DOHH2 (cell line): ENCODE measurements around the gene SOWAHB.

ENCODE experiments used
- H3F3A ChIP-seq: fragments of 200-600 bp; sonication (generic), shearing (Covaris generic); 2 replicates; pipeline ENCODE4 v1.6.0; 2016; ENCODE audit warnings: antibody characterized with exemption, mild to moderate bottlenecking; ENCODE audit not compliant: control insufficient read depth, insufficient read depth
- H3K27ac ChIP-seq: fragments of 200-600 bp; sonication (generic); 2 replicates; pipeline ENCODE4 v1.5.1; 2014; ENCODE audit warnings: low read depth, mild to moderate bottlenecking, low read length, moderate library complexity
- H3K27me3 ChIP-seq: fragments of 200-600 bp; sonication (generic); 2 replicates; pipeline ENCODE4 v1.6.1; 2014; ENCODE audit warnings: mild to moderate bottlenecking, low read length, mixed read lengths; ENCODE audit not compliant: control insufficient read depth
- H3K36me3 ChIP-seq: fragments of 200-600 bp; sonication (generic); 2 replicates; pipeline ENCODE4 v1.6.1; 2014; ENCODE audit warnings: mild to moderate bottlenecking, low read length, moderate library complexity, mixed read lengths; ENCODE audit not compliant: control insufficient read depth
- H3K4me1 ChIP-seq: fragments of 200-600 bp; sonication (generic); 2 replicates; pipeline ENCODE4 v1.6.1; 2014; ENCODE audit warnings: mild to moderate bottlenecking, low read length, mixed read lengths; ENCODE audit not compliant: control insufficient read depth
- H3K4me2 ChIP-seq: fragments of 200-600 bp; sonication (generic); 2 replicates; pipeline ENCODE4 v1.6.0; 2014; ENCODE audit warnings: mild to moderate bottlenecking, low read length, moderate library complexity
- H3K4me3 ChIP-seq: fragments of 200-600 bp; sonication (generic); 2 replicates; pipeline ENCODE4 v1.5.1; 2014; ENCODE audit warnings: mild to moderate bottlenecking, low read length, mixed read lengths
- H3K79me2 ChIP-seq: fragments of 200-600 bp; sonication (generic); 2 replicates; pipeline ENCODE4 v1.6.1; 2014; ENCODE audit warnings: mild to moderate bottlenecking, low read length, mixed read lengths; ENCODE audit not compliant: control insufficient read depth
- H3K9me2 ChIP-seq: fragments of 200-600 bp; sonication (generic); replicated peaks from 2 replicates; pipeline ENCODE4 v1.6.1; 2014; ENCODE audit warnings: mild to moderate bottlenecking, low read length, mixed read lengths; ENCODE audit not compliant: control insufficient read depth
- H3K9me3 ChIP-seq: fragments of 200-600 bp; sonication (generic); 2 replicates; pipeline ENCODE4 v1.6.1; 2014; ENCODE audit warnings: antibody characterized with exemption, low read length, mixed read lengths; ENCODE audit not compliant: control insufficient read depth, insufficient read depth
- H4K20me1 ChIP-seq: fragments of 200-600 bp; sonication (generic); 2 replicates; pipeline ENCODE4 v1.6.0; 2014; ENCODE audit warnings: low read depth, mild to moderate bottlenecking, antibody characterized with exemption, low read length, moderate library complexity; ENCODE audit not compliant: control insufficient read depth, insufficient read depth
- EZH2phosphoT487 ChIP-seq: fragments of 200-600 bp; sonication (generic); IDR thresholded peaks from 2 replicates; pipeline ENCODE4 v1.6.1; 2017; ENCODE audit warnings: borderline replicate concordance, mild to moderate bottlenecking, antibody characterized with exemption, low read length, moderate library complexity, mixed read lengths
- TF ChIP-seq, protein P1 (sequence below): fragments of 200-600 bp; sonication (generic); IDR thresholded peaks from one replicate; pipeline ENCODE4 v1.5.1; 2014; ENCODE audit warnings: antibody characterized with exemption, mild to moderate bottlenecking, low read depth, low read length; ENCODE audit not compliant: poor library complexity, severe bottlenecking

The SOWAHB gene

DNA sequence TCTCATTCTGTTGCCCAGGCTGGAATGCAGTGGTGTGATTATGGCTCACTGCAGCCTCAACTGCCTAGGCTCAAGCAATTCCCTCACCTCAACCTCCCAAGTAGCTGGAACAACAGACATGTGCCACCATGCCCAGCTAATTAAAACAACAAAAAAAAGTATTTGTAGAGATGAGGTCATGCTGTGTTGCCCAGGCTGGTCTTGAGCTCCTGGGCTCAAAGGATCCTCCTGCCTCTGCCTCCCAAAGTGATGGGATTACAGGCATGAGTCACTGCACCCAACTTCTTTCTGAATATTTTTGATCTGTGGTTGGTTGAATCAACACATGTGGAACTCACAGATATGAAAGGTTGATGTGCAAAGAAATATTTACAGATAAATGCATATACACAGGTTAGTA, 33.1 kb upstream of the SOWAHB start:
- no peaks in the 10 kb centered on the region for H3K9me3 ChIP-seq
- no peaks in the 10 kb centered on the region for H3F3A ChIP-seq
- no peak for TF ChIP-seq EZH2phosphoT487
- TF ChIP-seq, protein P1, sequence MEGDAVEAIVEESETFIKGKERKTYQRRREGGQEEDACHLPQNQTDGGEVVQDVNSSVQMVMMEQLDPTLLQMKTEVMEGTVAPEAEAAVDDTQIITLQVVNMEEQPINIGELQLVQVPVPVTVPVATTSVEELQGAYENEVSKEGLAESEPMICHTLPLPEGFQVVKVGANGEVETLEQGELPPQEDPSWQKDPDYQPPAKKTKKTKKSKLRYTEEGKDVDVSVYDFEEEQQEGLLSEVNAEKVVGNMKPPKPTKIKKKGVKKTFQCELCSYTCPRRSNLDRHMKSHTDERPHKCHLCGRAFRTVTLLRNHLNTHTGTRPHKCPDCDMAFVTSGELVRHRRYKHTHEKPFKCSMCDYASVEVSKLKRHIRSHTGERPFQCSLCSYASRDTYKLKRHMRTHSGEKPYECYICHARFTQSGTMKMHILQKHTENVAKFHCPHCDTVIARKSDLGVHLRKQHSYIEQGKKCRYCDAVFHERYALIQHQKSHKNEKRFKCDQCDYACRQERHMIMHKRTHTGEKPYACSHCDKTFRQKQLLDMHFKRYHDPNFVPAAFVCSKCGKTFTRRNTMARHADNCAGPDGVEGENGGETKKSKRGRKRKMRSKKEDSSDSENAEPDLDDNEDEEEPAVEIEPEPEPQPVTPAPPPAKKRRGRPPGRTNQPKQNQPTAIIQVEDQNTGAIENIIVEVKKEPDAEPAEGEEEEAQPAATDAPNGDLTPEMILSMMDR: no peak
- no peak overlapping the region for H3K27ac ChIP-seq
- H3K4me1 ChIP-seq: no peaks in the 10 kb centered on the region
- peaks cover 3% of the 10 kb centered on the region; the same call in 1 of the 2 replicates for H3K27me3 ChIP-seq
- H3K79me2 ChIP-seq: no peaks in the 10 kb centered on the region
- no peaks in the 10 kb centered on the region for H4K20me1 ChIP-seq
- H3K4me3 ChIP-seq: no peak overlapping the region
- H3K36me3 ChIP-seq: no peaks in the 10 kb centered on the region
- H3K9me2 ChIP-seq: no peaks in the 10 kb centered on the region
- no peak overlapping the region for H3K4me2 ChIP-seq

DNA sequence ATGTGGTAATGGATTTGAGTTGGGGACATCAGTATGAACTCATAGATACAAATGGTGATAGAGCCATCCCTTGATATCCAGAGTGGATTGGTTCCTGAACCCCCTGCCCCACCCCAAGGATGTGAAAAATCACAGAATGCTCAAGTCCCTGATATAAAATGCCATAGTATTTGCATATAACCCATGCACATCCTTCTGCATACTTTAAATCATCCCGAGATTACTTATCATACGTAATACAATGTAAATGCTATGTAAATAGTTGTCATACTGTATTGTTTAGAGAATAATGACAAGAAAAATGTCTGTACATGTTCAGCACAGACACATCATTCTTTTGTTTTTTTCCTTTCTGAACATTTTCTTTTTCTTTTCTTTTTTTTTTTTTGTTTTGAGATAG, 32.7 kb upstream of the SOWAHB start:
- Histone ChIP-seq H4K20me1 (no peaks in the 10 kb centered on the region), H3F3A (no peaks in the 10 kb centered on the region), H3K79me2 (no peaks in the 10 kb centered on the region), H3K4me3 (no peak overlapping the region), H3K9me2 (no peaks in the 10 kb centered on the region), H3K36me3 (no peaks in the 10 kb centered on the region), H3K9me3 (no peaks in the 10 kb centered on the region), H3K27ac (no peak overlapping the region), H3K4me1 (no peaks in the 10 kb centered on the region), H3K4me2 (no peak overlapping the region), H3K27me3 (peaks cover 3% of the 10 kb centered on the region; the same call in 1 of the 2 replicates)
- no peak for TF ChIP-seq EZH2phosphoT487
- TF ChIP-seq, protein P1: no peak

DNA sequence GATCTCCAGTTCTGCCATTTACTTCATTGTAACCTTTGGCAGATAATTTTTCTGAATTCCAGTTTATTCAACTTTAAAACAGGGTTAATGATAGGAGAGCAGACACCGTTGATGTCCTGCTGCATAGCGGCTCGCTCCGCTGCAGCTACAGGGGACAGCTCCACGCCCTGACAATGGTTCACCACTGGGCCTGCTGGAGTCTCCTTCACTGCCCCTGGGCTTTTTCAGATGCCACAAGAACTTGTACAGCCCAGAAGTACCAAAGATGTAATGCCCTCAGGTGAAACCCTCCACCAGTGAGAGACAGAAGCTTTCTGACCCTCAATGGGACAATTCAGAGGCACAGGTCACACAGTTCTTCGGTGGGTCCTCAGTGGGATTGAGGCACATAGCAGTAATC, 28.9 kb upstream of the SOWAHB start:
- Histone ChIP-seq H3K4me3 (no peak overlapping the region), H3K9me2 (no peaks in the 10 kb centered on the region), H3K4me1 (no peaks in the 10 kb centered on the region), H3K36me3 (no peaks in the 10 kb centered on the region), H3K27ac (no peak overlapping the region), H3K79me2 (no peaks in the 10 kb centered on the region), H3F3A (no peaks in the 10 kb centered on the region), H4K20me1 (no peaks in the 10 kb centered on the region), H3K27me3 (no peaks in the 10 kb centered on the region), H3K4me2 (no peak overlapping the region), H3K9me3 (no peaks in the 10 kb centered on the region)
- TF ChIP-seq EZH2phosphoT487: no peak

- TF ChIP-seq, protein P1: no peak
- Histone ChIP-seq H3K36me3 (no peaks in the 10 kb centered on the region), H3K79me2 (no peaks in the 10 kb centered on the region)
These were observed 25.8 kb upstream of the SOWAHB start for GRCh38 chr4:76923619-76924357.

More at GRCh38 chr4:76923619-76924357, 25.8 kb upstream of the SOWAHB start:
- no peaks in the 10 kb centered on the region for H4K20me1 ChIP-seq
- H3F3A ChIP-seq: no peaks in the 10 kb centered on the region
- H3K9me3 ChIP-seq: no peaks in the 10 kb centered on the region
- H3K4me1 ChIP-seq: no peaks in the 10 kb centered on the region
- H3K4me2 ChIP-seq: no peak overlapping the region
- no peaks in the 10 kb centered on the region for H3K9me2 ChIP-seq
- no peak overlapping the region for H3K27ac ChIP-seq
- H3K4me3 ChIP-seq: no peak overlapping the region
- no peaks in the 10 kb centered on the region for H3K27me3 ChIP-seq
